Measurements from ENCODE around the gene FANCD2. TPM values are rescaled to one million over a fixed set of nuclear protein-coding genes. Genes with fewer than 3 reads are reported as not detected.

The FANCD2 gene
- polyA plus RNA-seq, 1 of the 3 experiments (the other 2 are of a cell fraction), result 7.3 TPM

- TF ChIP-seq, protein P1, sequence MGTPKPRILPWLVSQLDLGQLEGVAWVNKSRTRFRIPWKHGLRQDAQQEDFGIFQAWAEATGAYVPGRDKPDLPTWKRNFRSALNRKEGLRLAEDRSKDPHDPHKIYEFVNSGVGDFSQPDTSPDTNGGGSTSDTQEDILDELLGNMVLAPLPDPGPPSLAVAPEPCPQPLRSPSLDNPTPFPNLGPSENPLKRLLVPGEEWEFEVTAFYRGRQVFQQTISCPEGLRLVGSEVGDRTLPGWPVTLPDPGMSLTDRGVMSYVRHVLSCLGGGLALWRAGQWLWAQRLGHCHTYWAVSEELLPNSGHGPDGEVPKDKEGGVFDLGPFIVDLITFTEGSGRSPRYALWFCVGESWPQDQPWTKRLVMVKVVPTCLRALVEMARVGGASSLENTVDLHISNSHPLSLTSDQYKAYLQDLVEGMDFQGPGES (IDR thresholded peaks at IDR 0.05; ENCODE audit: low read depth, low read length), result no peak
- no peak for TF ChIP-seq FOXJ3 (CRISPR knock-in tag; IDR thresholded peaks at IDR 0.05)
- no peak for TF ChIP-seq REST (IDR thresholded peaks at IDR 0.05; ENCODE audit: low read depth, low read length)
- TF ChIP-seq PBX3 (IDR thresholded peaks at IDR 0.05), result no peak
- TF ChIP-seq EP300 (IDR thresholded peaks at IDR 0.05; ENCODE audit: borderline replicate concordance in 1 of 2, low read depth in 1 of 2, low read length in 1 of 2), result no peak
- TF ChIP-seq TCF12 (IDR thresholded peaks at IDR 0.05), result no peak
- no peak for TF ChIP-seq RAD21 (IDR thresholded peaks at IDR 0.05; ENCODE audit: low read length)
- TF ChIP-seq POLR2AphosphoS5 (IDR thresholded peaks at IDR 0.05; ENCODE audit: low read depth, low read length), result no peak
- no peak for TF ChIP-seq NRF1 (IDR thresholded peaks at IDR 0.05; ENCODE audit: low read depth, low read length)
- no peak for TF ChIP-seq ELF1 (IDR thresholded peaks at IDR 0.05)
Observed at GRCh38 chr3:10074666-10075065, 48.4 kb downstream of the FANCD2 start (continued).

- Histone ChIP-seq H2AFZ (ENCODE audit: low read depth) (no peak overlapping the region), H3K27me3 (ENCODE audit: insufficient read depth) (no peaks in the 10 kb centered on the region), H3K4me3 (ENCODE audit: low read depth in 2 of 2, low read length in 1 of 2) (no peak overlapping the region), H3K4me2 (no peak overlapping the region), H3K36me3 (replicated peaks in 1 of 2; ENCODE audit: control insufficient read depth in 1 of 2, insufficient read depth in 2 of 2, low read length in 1 of 2) (peaks cover 5 to 8% of the 10 kb centered on the region in 2 experiments), H4K20me1 (ENCODE audit: insufficient read depth) (no peaks in the 10 kb centered on the region), H3K9me2 (no peaks in the 10 kb centered on the region), H3F3A (replicated peaks; ENCODE audit: insufficient read depth) (no peaks in the 10 kb centered on the region), H3K27ac (ENCODE audit: low read depth in 2 of 2, low read length in 1 of 2) (no peak overlapping the region), H3K79me2 (ENCODE audit: insufficient read depth) (no peaks in the 10 kb centered on the region), H3K4me1 (ENCODE audit: control insufficient read depth in 1 of 2, insufficient read depth in 2 of 2, low read depth in 1 of 2, low read length in 1 of 2) (no peaks in the 10 kb centered on the region; a peak in 1 of 4 replicates), H3K9me3 (no peaks in the 10 kb centered on the region), H3K9ac (no peak overlapping the region)
- no peak for DNase-seq
- 98% methylated on average over 4 of the region's 4 CpGs for WGBS (ENCODE audit: low lambda C conversion rate)
- ChIA-PET CTCF (interaction anchor here (1.3 to 1.7 kb wide), 2 partner anchors 83 to 205 kb away, joined by 3 to 4 read pairs; partner anchors contain the start of gene IRAK2), POLR2A (no interaction called here)
- TF ChIP-seq YY1 (IDR thresholded peaks at IDR 0.05; ENCODE audit: low read depth) (no peak), RCOR1 (IDR thresholded peaks at IDR 0.05; ENCODE audit: low read length) (no peak), SIN3A (IDR thresholded peaks at IDR 0.05; ENCODE audit: borderline replicate concordance, low read depth, low read length) (no peak), GATA2 (CRISPR knock-in tag; IDR thresholded peaks at IDR 0.05) (no peak), GABPA (IDR thresholded peaks at IDR 0.05; ENCODE audit: low read depth) (no peak), RXRA (IDR thresholded peaks at IDR 0.05; ENCODE audit: borderline replicate concordance, low read depth) (no peak), RFX5 (IDR thresholded peaks at IDR 0.05; ENCODE audit: low read length) (no peak), ELF1 (IDR thresholded peaks at IDR 0.05) (no peak), MAX (IDR thresholded peaks at IDR 0.05; ENCODE audit: low read depth) (no peak), NRF1 (IDR thresholded peaks at IDR 0.05; ENCODE audit: low read depth, low read length) (no peak), TAF1 (IDR thresholded peaks at IDR 0.05; ENCODE audit: borderline replicate concordance, low read depth, low read length) (no peak), NFIC (IDR thresholded peaks at IDR 0.05; ENCODE audit: borderline replicate concordance) (no peak), REST (IDR thresholded peaks at IDR 0.05; ENCODE audit: low read depth, low read length) (no peak), FOSL2 (IDR thresholded peaks at IDR 0.05; ENCODE audit: borderline replicate concordance, low read depth) (no peak)
Observed at GRCh38 chr3:10081871-10082270, 55.6 kb downstream of the FANCD2 start.
